ELF-1 (cell line): ENCODE data around the gene ING5.

Experiments used
- DNase-seq: peaks from one replicate; pipeline ENCODE4 v3.0.0-alpha.2; 2016; ENCODE audit warnings: low read depth, low spot score

ING5 gene

DNA sequence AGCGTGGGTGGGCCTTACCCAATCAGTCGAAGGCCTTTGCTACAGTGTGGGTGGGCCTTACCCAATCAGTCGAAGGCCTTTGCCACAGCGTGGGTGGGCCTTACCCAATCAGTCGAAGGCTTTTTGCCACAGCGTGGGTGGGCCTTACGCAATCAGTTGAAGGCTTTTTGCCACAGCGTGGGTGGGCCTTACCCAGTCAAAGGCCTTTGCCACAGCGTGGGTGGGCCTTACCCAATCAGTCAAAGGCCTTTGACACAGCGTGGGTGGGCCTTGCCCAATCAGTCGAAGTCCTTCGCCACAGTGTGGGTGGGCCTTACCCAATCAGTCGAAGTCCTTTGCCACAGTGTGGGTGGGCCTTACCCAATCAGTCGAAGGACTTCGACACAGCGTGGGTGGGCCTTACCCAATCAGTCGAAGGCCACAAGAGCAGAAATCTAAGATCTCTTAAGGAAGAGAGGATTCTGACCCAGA is 58.5 kb downstream of the ING5 start:
- no peak for DNase-seq

DNA sequence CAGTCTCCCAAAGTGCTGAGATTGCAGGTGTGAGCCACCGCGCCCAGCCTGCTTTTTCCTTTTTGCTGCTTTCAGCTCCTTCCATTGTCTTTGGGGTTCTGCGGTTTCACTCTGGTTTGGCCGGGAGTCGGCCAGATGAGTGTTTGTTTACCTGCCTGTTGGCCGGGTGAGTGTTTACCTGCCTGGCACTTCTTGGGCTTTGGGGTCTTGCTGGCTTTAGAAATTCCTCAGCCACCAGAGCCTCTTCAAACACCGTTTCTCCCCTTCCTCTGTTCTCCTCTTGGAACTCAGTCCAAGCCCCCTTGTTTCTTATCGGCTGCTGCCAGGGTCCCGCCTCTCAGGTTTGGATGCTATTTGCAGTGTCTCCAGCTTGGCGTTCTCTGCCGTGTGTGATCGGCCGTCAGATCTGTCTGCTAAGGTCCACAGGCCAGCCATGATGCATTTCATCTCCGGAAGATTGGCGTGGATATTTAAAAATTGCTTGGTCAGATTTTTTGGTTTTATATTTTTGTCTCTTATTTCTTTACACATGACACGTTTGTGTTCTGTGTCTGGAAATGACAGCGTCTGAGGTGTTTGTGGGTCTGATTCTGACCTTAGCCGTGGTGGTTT is 60.6 kb downstream of the ING5 start:
- DNase-seq, result no peak

DNA sequence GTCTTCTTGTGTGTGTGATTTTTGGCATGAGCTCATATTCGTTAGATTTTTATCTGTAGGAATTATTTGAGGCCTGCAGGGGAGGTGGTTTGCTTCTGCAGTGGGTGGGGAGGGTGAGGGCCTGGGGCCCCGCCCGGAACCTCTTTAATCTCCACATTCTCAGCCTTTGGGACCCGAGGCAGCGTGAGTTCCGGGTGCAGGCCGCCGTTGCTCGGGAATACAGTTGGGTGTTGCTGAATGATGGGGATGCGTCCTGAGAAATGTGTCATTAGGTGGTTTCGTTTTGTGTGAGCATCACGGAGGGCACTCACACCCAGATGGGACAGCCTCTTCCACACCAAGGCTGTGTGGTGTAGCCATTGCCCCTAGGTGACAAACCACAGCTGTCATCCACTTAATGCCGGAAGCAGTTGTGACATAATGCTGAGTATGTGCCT is 61.1 kb downstream of the ING5 start:
- no peak for DNase-seq

DNA sequence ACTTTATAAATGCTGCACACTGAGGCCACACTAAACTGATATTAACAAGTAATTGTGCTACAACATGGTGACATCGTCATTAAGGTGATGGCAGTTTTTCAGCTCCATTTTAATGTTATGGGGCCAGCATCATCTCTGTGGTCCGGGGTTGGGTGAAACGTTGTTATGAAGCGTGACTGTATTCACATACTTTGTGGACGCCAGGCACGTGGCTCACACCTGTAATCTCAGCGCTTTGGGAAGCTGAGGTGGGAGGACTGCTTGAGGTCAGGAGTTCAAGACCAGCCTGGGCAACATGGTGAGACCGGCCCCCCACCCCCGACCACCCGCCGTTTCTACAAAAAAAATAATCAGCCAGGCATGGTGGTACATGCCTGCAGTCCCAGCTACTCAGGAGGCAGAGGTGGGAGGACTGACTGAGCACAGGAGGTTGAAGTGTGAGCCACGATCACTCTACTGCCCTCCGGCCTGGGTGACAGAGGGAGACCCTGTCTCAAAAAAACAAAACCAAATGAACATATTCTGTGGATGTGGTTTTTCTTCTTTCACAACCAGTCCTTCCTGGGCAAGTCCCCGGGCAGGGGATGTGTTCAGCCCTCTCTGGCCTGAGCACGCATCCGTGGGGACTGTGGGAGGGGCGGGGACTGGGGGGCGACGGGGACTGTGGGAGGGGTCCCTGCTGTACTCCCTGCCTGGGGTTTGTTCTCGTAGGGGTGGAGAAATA is 61.9 kb downstream of the ING5 start:
- DNase-seq, result no peak

DNA sequence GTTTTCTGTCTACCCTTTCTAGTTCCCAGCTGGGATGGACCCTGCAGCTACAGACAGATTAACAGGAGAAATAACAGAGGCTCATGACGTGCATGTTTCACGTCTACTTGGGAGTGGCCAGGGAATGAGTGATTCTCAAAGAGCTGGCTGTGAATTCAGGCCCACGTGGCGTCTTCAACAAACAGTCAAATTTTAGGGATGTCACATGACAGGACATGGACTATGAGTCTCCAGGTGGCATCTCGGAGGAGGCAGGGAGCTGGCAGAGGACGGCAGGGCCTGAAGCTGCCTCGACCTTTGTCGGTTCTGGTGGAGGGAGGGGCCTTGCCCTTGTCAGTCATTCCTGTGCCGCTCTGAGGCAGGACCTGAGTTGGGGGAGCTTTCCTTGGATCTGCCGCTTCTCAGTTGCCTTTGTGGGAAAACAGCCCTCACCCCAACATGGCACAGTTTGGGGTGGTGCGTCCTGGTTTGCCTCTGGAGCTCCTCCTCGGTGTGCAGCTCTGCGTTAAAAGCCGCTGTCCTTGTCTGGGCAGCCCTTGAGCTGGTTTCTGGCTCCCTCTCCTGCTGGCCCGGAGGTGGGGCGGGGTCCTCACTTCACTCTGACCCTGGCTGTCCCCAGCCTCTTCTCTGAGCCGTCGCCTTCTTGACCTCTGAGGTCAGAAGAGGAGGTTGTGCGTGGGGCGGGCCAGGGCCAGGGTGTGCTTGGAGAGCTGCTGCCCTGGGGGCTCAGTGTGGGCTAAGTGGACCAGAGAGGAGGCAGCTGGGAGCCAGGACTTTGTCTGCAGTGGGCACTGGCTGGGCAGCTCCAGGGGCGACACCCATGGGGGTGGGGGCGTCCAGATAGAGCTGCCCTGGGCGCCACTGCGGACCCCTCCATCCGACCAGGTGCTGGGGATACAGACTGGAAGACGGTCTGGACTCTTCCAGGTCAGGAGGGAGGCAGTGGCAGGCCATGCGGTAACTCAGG is 62.7 kb downstream of the ING5 start:
- peak; percentile 67 for DNase-seq

DNA sequence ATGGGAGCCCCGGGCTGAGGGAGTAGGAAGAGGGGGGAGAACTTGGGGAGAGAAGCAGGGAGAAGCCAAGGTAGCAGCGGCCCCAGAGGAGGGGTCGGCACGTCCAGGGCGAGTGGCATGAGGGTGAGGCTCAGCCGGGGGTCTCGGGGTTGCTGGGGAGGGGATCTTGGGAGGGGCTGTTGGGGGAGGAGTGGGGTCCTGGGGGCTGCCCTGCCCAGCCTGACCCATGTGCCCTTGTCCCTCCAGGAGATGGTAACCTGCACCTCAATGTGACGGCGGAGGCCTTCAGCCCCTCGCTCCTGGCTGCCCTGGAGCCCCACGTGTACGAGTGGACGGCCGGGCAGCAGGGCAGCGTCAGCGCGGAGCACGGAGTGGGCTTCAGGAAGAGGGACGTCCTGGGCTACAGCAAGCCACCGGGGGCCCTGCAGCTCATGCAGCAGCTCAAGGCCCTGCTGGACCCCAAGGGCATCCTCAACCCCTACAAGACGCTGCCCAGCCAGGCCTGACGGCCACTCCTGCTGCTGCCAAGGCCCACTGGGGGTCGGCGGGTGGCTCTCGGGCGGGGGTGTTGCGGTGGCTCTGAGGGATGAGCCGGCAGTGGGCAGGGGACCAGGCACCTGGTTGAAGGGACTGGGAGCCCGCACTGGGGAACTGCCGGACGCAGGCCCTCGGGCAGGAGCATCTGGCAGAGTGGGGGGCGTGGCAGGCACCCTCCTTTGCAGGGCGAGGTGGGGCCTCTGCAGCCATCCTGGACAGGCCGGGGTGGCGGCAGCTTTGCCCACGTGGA is 65.8 kb downstream of the ING5 start:
- DNase-seq, result no peak

DNA sequence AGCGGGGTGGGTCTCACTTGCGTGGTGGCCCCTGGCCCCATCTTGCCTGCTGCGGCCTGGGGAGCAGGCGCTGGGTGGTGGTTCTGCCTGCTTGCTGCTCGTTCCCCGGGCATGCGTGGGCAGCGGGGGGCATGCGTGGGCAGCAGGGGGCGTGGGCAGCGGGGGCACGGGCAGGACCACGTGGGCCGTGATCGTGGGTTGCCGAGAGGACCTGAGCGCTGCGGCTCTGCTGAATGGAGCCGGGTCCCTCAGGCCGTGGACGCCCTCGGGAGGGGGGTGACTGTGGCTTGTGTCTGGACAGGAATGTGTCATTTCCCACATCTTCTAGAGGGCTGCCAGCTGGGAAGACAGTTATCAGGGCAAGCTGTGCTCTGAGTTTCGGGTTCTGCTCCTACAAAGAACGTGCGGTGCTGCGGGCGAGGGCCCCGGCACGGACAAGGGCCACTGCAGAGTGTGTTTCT is 66.4 kb downstream of the ING5 start:
- no peak for DNase-seq

DNA sequence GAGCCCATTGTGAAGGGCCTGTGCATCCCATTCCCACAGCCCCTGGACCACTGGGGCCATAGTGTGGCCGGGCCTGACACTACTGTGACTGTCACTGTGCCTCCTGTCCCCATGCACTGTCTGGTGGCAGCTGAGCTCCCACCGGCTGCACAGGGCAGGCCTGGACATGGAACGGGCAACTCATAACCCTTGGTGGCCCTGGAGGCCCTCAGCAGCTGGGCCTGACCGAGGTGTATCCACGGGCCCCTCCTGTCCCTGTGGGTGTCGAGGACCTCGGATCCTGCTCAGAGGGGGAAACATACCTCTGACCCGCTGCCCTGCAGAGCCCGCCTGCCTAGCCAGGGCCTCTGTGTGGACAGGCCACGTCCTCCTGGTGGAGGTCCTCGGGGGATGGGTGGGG is 67.0 kb downstream of the ING5 start:
- no peak for DNase-seq

DNA sequence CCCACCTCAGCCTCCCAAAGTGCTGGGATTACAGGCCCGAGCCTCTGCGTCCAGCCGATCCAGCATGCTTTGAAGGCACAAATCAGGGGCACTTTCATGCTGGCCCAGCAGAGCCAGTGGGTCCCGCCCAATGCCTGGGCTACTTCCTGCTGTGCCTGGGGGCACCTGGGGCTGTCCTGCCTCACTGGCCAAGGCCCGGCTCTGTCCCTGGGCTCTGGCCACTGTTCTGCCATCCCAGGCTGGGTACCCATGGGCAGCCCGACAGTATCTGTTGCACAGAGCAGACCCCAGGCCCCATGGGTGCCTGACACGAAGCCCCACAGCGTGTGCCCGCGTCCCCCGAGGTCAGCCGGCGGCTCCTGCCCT is 68.0 kb downstream of the ING5 start:
- no peak for DNase-seq

DNA sequence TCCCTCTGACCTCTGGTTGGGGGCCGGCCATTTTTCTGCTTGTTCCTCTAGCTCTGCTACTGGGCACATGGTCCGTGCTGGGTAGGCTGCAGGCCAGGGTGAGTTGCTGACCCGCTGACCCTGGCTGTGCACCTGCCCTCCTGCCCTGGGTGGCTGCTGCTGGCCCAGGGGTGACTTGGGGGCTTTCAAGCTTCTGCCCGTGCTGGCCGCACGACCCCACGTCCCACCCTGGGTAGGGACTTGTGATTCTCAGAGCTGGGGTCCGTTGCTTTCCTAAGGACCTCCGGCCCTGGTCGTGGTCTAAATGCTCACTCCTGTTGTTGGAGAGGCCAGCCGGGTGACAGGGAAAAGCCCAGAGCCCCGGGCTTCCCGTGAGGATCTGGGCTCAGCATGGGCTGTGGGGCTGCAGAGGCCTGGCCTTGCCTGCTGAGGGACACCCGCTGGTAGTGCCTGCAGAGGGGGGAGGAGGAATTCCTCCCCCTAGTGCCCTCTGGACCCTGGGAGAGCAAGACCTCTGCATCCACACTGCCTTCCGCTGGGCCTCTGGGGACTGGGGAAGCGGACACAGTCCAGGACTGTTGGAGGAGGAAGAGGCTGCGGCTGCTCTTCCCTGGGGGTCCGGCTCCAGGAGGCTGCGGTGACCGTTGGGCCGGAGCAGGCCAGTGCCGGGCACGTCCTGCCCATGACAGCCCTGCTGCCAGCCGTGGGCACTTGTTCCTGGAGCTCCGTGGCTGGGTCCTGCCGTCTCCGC is 68.5 kb downstream of the ING5 start:
- peak; percentile 49 for DNase-seq

DNA sequence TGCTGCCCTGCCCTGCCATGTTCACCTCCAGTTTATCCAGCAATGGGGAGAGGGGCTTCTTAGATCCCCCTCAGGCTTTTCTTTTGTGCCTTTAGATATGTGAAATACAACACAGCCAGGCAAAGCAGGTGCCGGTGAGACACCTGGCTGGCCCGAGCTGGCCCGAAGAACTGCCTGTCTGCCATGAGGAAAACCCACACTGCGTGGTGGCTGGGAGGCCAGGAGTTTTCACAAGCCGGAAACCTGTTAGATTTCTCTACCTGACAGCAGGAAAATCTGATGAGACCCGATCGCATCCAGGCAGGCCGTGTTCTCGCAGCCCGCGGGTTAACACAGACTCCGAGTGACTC is 69.1 kb downstream of the ING5 start:
- no peak for DNase-seq

DNA sequence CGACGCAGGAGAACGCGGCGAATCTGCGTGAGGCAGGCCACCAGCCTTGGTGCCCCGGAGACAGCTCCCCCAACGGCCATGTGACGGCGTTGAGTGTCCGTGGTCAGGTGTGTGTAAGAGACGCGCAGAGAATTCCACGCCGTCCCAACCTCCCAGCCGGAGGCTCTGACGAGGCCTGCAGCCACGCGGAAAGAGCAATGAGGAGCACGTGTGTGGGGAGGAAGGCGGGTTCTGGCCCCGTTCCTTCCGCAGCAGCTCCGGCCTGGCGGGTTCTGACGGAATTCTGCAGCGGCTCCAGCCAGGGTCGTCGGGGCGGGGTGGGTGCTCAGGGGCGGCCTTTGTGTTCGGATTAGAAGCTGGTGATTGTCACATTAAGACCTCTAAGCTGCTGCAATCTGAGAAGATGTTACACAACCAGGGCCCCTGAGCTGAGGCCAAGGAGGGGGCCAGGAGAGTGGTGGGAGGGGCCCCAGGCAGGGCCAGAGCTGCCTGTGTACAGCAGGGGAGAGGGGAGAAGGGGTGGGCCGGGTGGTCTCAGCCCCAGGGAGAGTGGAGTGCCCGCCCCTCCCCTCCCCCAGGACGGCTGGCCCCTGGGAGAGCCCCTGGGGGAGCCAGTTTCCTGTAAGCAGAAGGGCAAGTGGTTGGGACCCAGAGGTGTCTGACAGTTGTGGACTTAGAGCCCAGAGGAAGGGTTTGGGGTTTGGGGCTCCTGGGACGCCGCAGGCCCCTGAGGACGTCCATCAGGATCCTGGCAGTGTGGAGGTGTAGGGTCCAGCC is 69.6 kb downstream of the ING5 start:
- DNase-seq, result peak; percentile 68

DNA sequence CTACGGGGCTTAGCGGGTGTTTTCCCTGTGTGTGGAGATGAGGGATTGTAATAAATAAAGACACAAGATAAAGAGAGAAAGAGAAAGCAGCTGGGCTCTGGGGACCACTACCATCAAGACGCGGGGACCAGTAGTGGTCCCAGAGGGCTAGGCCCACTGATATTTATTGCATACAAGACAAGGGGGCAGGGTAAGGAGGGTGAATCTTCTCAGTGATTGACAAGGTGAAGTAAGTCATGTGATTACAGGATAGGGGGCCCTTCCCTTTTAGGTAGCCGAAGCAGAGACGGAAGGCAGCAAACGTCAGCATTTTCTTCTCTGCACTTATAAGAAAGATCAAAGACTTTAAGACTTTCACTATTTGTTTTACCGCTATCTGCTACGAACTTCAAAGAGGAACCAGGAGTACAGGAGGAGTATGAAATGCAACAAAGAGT is 70.2 kb downstream of the ING5 start:
- peak; percentile 31 for DNase-seq

DNA sequence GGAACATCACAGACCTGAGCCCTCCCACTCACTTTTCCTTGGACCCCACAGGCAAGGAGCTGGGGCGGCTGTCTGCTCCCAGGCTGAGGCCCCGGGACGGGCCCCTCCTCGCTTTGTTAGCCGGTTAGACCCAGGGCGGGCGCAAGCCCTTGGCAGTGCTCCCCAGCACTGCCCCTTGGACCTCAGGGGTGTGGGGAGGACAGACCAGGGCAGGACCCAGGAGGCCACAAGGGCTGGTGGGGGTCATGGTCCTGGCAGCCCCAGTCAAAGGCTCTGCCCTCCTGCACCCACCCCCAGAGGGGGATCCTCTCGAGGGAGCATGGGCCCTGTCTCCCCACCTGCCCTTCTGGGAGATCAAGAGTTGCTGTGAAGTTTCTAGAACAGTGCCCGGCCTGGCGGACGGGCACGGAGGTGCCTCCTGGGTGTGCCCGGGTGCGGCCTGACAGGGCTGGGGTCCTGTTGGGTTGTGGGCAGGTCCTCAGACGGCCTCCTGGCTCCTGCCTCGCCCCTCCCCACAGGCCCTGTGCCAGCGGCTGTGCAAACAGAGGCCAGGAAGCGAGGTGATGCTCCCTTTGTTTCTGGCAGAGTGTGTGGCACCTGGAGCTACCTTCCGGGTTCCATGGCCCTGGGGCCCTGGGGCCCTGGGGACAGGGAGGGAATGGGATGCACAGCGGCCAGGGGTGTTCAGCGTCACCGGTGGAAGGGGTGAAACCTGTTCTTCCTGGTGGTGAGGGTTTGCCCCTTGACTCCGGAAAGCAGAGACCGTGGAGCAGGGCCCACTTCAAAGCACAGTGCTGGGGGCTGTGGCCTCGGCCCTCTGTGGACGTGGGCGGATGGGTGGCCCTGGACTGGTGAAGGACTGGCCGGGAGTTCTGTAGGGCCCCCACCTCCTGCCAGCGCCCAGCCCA is 71.9 kb downstream of the ING5 start:
- no peak for DNase-seq

DNA sequence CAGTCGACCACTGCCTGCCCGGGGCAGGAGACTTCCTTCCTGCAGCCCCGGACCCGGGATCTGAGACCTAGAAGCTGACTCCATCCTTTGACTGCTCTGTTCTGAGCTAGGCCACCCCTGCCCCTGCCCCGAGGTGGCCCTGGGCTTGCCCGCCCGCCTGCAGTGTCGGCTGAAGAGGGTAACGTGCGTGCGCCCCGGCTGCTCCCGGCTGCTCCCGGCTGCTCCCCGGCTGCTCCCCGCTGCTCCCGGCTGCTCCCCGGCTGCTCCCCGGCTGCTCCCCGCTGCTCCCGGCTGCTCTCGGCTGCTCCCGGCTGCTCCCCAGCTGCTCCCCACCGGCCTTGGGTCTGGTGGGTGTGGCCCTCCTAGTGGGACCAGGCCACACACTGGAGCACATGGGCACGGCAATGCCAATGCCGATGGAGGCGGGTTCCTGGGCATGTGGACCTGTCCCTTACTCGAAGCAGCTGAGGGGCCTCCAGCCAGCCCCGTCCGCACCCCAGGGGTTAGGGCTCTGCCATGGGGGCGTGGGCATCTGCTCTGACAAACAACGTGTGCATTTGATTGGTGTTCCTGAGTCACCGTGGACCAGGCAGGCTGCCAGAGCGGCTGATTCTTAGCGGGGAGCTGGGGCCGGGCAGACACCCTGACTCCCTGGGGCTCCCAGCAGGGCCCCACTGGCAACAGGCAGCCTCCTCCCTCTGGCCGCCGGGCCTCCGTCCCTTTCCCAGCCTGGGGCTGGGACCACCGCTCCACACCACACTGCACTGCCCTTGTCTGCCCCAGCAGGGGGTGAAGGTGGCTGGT is 72.8 kb downstream of the ING5 start:
- DNase-seq, result no peak

DNA sequence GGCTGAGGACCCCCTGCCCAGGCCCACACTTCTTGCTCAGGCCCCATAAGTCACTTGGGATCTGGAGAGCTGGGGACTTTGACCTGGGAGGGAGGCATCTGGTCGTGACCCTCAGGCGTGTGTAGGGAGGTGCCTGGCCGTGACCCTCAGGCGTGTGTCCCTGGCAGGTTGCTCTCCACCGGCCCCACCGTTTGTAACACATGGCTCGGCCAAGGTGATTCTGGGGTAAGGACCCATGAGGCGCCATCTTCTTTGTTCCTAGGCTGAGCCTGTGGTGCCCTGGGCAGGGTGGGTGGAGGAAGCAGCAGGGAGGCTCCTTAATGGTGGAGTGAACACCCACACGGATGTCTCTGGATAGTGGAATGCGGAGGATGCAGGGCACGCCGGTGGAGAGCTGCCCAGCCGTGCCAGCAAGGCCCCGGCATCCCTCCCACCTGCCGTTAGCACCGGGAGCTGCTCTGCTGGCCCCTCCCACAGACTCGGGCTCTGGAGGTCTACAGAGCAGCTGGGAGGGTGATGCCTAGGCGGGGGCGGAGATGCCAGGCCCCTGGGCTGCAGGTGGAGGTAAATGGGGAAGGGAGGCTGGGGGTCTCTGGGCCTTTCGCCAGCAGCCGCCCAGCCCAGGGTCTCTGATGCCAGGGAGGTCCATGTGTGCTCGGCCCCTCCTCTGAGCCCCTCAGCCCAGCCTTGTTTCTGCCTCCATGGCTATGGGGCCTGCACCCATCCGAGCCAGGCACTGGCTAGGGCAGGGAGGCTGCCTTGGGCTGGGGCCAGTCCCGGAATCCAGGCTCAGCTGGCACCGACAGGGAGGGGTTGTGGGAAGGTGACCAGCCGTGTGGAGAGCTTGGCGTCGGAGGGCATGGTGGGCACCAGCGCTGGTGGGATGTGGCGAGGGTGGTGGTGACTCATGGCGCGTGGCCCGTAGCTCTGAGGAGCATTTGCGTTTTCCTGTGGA is 73.7 kb downstream of the ING5 start:
- no peak for DNase-seq
